ENCODE results near the gene EIF5. TPM values are rescaled to one million over a fixed set of nuclear protein-coding genes. Genes with fewer than 3 reads are reported as not detected.
A peak's percentile ranks its signal among the peaks of the same experiment; 100 is the strongest.

Gene EIF5
- total RNA-seq, 1 donor from 2014 or later: 267 TPM

- DNase-seq (ENCODE audit: low spot score): peak; percentile 24
These were observed 25.1 kb upstream of the EIF5 start for GRCh38 chr14:103308717-103309616.

GRCh38 chr14:103310576-103311095, 23.4 kb upstream of the EIF5 start:
- peak; percentile 68 for DNase-seq (ENCODE audit: low spot score)

- DNase-seq (ENCODE audit: low spot score): no peak
These were observed 22.7 kb upstream of the EIF5 start for GRCh38 chr14:103311171-103311997.

GRCh38 chr14:103312006-103312635, 21.9 kb upstream of the EIF5 start:
- peak; percentile 78 for DNase-seq (ENCODE audit: low spot score)

GRCh38 chr14:103313704-103314103, 20.3 kb upstream of the EIF5 start:
- DNase-seq (ENCODE audit: low spot score): no peak

GRCh38 chr14:103314496-103315277, 19.4 kb upstream of the EIF5 start:
- DNase-seq (ENCODE audit: low spot score): peak; percentile 45

- peak; percentile 81 for DNase-seq (ENCODE audit: low spot score)
These were observed 18.6 kb upstream of the EIF5 start for GRCh38 chr14:103315351-103315911.

- peak; percentile 73 for DNase-seq (ENCODE audit: low spot score)
These were observed 18.1 kb upstream of the EIF5 start for GRCh38 chr14:103315941-103316340.

- peak; percentile 82 for DNase-seq (ENCODE audit: low spot score)
These were observed 17.3 kb upstream of the EIF5 start for GRCh38 chr14:103316721-103317121.

- DNase-seq (ENCODE audit: low spot score): no peak
These were observed 16.8 kb upstream of the EIF5 start for GRCh38 chr14:103317251-103317650.

- no peak for DNase-seq (ENCODE audit: low spot score)
These were observed 16.0 kb upstream of the EIF5 start for GRCh38 chr14:103317976-103318580.

GRCh38 chr14:103318750-103319419, 15.2 kb upstream of the EIF5 start:
- no peak for DNase-seq (ENCODE audit: low spot score)

GRCh38 chr14:103319422-103319821, 14.6 kb upstream of the EIF5 start:
- no peak for DNase-seq (ENCODE audit: low spot score)

- no peak for DNase-seq (ENCODE audit: low spot score)
These were observed 8.0 kb upstream of the EIF5 start for GRCh38 chr14:103326078-103326477.

GRCh38 chr14:103328941-103329340, 5.1 kb upstream of the EIF5 start:
- DNase-seq (ENCODE audit: low spot score): no peak

GRCh38 chr14:103329401-103330347, 4.4 kb upstream of the EIF5 start:
- no peak for DNase-seq (ENCODE audit: low spot score)

- no peak for DNase-seq (ENCODE audit: low spot score)
These were observed 3.5 kb upstream of the EIF5 start for GRCh38 chr14:103330536-103330935.

Data from mesenteric fat pad (tissue), 1 donor.